HuH-7.5 (cell line): ENCODE data around the gene LOX.
A peak's percentile ranks its signal among the peaks of the same experiment; 100 is the strongest.

Source experiments
- DNase-seq: peaks from one replicate; pipeline ENCODE4 v3.0.0; 2011; ENCODE audit warnings: low spot score

Gene LOX

DNA sequence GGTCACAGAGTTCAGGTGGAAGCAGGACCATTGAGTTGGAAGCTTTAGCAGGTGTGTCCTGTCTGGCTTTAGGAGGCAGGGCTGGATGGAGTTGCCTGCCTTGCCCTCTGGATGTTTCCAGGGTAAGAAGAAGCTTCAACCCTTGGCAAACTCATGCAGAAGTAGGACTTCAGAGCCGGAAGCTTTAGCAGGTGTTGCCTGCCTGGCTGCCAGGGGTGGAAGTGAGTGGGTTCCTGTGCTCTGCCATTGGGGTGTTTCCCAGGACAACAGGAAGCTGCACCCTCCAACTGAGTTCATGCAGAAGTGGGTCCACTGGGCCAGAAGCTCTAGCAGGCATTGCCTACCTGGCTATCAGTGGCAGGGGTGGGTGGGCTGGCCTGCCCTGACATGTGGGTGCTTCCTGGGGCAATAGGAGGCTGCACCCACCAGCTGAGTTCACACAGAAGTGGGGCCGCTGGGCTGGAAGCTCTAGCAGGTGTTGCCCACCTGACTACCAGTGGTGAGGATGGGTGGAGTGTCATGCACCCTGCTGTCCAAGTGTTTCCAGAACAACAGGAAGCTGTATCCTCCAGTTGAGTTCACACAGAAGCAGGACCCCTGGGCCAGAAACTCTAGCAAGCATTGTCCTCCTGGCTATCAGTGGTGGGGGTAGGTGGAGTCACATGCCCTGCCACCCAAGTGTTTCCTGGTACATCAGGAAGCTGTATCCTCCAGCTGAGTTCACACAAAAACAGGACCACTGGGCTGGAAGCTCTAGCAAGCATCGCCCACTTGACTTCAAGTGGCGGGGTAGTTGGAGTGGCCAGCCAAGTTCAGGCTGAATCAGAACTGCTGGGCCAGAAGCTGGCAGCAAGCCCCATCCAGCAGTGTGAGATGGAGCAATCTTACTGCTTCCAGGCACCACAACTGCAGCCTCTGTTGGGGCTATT is 24.6 kb downstream of the LOX start:
- DNase-seq: no peak

- no peak for DNase-seq
Observed at GRCh38 chr5:122051569-122051968, 26.5 kb downstream of the LOX start.

GRCh38 chr5:122050959-122051358 is 27.1 kb downstream of the LOX start:
- no peak for DNase-seq

GRCh38 chr5:122040636-122041302 is 37.3 kb downstream of the LOX start:
- DNase-seq: no peak

DNA sequence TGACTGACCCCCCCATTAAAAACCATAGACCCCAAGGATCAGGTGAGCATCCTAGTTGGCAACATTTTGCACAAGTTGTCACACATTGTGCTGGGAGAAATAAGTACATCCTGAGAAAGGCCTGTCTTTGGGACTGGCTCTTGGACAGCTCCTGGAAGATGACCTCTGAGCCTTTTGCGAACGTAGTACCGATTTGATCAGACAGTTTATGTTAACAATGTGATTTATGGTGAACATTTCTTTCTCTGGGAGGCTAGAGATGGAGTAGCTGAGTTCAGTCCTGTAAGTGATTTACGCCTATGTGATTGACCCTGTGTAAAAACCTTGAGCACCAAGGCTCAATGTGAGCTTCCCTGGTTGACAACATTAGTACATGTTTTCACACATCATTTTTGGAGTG is 41.7 kb downstream of the LOX start:
- DNase-seq: no peak

- no peak for DNase-seq
Observed at GRCh38 chr5:122035913-122036312, 42.1 kb downstream of the LOX start.

DNA sequence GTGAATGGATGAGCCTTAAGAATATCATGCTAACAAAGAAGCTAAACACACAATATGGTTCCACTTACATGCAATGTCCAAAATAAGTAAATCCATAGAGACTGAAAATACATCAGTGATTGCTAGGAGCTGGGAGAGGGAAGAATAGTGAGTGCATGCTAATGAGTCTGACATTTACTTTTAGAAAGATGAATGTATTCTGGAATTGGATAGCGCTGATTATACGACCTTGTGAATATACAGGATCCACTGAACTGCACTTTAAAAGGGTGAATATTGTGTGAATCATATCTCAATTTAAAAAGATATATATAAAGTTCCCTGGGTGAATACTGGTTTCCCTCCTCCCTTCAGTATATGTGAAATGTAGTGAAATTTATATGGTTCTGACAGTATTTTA is 46.2 kb downstream of the LOX start:
- no peak for DNase-seq

DNA sequence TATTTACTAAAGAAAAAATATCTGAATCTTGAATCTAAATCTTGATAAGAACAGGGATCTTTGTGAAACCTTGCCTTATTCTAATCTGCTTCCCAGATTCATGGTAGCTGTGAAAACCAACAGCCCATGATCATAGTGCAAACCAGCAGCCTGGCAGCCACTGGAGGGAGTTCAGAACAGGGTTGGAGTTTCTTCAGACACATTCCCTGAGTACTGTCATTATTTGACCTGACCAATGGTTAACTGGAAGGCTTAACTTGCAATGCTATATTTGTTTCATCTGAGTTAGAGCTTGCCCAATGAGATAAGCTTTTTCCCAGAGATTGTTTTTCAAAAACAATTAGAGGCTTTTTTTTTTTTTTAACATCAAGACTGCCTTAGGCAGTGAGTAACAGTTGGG is 47.8 kb downstream of the LOX start:
- DNase-seq: peak; percentile 3

- no peak for DNase-seq
Observed at GRCh38 chr5:122029818-122030217, 48.2 kb downstream of the LOX start.

DNA sequence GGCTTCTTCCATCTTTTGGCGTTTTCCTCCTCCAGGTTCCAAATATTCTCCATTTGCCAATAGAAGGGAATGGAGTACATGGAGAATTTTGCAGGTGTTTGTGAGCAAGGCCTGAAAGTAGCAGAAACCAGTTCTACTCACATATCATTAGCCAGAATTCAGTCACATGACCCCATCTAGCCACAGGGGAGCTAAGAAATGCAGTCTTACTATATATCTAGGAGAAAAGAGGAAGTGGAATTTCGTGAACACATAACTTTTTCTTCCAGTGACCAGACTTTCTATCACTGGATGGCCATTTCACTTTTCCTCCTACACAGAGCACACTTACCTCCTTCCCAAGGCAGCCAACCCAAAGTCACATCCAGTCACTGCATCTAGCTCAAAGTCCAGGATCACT is 55.1 kb downstream of the LOX start:
- no peak for DNase-seq

DNA sequence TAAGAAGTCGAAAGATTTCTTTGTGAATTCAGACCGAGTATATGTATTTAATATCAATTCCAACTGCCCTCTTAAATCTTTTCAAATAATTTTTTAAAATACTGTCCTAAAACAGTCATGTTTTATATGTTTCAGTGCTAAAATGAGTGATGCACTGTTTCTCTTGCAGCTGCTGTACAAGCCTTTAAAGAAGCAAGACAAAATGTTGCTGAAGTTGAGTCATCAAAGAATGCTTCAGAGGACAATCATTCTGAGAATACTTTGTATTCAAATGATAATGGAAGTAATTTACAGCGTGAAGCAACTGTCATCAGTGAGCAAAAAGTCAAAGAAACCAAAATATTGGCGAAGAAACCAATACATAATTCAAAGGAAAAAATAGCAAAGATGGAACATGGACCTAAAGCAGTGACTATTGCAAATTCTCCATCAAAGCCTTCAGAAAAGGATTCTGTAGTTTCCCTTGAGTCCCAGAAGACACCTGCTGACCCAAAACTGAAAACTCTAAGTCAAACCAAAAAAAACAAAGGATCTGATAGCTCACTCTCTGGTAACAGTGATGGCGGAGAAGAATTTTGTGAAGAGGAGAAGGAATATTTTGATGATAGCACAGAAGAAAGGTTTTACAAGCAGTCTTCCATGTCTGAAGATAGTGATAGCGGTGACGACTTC is 58.0 kb downstream of the LOX start:
- DNase-seq: no peak

DNA sequence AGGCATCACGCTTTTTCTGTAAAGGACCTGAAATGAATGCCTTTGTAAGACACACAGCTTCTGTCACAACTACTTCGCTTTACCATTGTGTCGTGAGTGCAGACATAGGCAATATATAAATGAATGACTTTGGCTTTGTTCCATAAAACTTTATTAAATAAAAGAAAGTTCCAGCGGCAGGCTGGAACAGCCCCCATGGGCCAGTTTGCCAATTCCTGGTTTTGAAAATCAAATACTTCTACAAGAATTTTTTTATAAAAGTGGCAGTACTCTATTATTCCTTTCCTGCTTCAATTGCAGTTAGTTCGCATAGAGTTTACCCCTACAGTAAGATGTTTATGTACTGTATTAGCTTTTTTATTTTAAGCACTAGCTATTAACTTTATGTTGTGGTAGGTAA is 62.6 kb downstream of the LOX start:
- DNase-seq: no peak

DNA sequence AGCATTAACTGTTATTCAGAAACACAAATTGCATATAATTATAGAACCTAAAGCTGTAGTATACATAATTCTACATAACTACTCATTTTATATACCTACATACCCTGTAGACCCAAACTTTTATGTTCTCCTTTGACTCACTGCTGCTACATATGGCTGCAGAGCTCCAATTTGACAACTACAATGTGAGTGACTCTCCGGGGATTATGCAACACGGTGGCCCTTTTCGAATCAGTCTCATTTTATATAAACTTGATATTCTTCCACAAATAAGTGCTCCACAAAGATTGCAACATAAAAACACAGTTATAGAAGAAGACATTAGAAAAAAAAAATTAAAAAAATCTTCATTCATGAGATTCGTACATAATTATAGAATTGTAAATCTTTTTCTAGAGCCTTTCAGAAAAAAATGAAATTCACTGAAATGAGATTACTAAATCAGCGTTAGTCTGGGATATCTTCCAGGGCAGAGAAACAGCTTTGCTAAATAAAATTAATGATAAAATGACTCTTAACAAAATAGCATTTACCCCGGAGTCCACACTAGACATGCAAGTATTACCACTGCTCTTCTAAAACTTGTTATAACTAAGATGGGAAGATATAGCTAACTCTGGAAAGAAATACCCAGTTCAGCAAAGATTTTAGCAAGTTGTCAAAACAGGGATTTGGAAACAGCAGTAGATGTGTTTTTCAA is 63.7 kb downstream of the LOX start:
- DNase-seq: no peak
